ENCODE results near the gene ITPR3.

DNA sequence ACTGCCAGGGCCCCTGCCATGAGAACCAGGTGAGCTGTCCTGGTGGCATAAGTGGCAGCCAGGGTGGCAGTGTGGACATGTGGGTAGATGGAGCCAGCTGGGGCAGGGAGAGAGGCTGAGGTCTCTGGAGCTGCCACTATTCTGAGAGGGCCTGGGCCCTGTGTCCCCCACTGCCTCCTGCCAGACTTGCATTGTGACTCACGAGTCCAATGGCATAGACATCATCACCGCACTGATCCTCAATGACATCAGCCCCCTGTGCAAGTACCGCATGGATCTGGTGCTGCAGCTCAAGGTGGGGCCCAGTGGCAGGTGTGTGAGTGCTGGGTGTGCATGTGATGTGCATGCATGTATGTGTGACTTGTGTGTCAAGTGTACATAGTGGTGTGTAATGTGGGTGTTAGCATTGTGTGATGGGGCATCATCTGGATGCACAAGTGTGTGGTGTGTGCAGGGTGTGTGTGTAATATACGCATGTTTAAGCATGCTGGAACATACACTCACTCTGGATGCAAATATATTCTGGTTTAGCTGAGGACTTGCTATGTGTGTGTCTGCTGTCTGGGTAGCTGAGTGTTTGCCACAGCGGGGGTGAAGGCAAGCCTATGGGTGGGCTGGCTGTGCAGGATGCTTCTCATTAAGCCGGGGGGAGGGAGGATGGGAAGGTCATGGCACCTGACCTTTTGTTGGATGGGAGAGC, 65.3 kb downstream of the ITPR3 start:
- TF ChIP-seq, protein P1, sequence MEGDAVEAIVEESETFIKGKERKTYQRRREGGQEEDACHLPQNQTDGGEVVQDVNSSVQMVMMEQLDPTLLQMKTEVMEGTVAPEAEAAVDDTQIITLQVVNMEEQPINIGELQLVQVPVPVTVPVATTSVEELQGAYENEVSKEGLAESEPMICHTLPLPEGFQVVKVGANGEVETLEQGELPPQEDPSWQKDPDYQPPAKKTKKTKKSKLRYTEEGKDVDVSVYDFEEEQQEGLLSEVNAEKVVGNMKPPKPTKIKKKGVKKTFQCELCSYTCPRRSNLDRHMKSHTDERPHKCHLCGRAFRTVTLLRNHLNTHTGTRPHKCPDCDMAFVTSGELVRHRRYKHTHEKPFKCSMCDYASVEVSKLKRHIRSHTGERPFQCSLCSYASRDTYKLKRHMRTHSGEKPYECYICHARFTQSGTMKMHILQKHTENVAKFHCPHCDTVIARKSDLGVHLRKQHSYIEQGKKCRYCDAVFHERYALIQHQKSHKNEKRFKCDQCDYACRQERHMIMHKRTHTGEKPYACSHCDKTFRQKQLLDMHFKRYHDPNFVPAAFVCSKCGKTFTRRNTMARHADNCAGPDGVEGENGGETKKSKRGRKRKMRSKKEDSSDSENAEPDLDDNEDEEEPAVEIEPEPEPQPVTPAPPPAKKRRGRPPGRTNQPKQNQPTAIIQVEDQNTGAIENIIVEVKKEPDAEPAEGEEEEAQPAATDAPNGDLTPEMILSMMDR (IDR thresholded peaks at IDR 0.05): no peak
- TF ChIP-seq POLR2A (IDR thresholded peaks at IDR 0.05) (no peak), EP300 (IDR thresholded peaks at IDR 0.05) (no peak)
